SKM-1 (cell line): ENCODE measurements around the gene ATXN3L.

Experiments used
- DNase-seq: peaks from one replicate; lab custom pipeline; 2025; ENCODE audit not compliant: unreplicated experiment; lab: John Stamatoyannopoulos, UW

Gene ATXN3L

GRCh38 chrX:13270360-13270759 lies 49.5 kb downstream of the ATXN3L start:
- DNase-seq = no peak

- DNase-seq = no peak
These were observed 51.0 kb downstream of the ATXN3L start for GRCh38 chrX:13268874-13269273.
